HepG2 (cell line): ENCODE measurements around the gene NPC2. TPM values are rescaled to one million over a fixed set of nuclear protein-coding genes. Genes with fewer than 3 reads are reported as not detected.

Source experiments
- DBP ChIP-seq: sonication (generic); formaldehyde crosslinking; IDR thresholded peaks from 2 replicates; pipeline ENCODE4 v1.4.0; 2020; ENCODE audit warnings: missing genetic modification reagents; ENCODE audit errors: not compliant biosample characterization
- DR1 ChIP-seq: sonication (generic); formaldehyde crosslinking; IDR thresholded peaks from 2 replicates; pipeline ENCODE4 v1.8.0; 2021; ENCODE audit warnings: mild to moderate bottlenecking, missing genetic modification reagents, inconsistent platforms
- GMEB2 ChIP-seq: IDR thresholded peaks from 2 replicates; pipeline ENCODE4 v1.6.1; 2016; ENCODE audit warnings: missing biosample characterization, missing genetic modification reagents, low read depth
- HINFP ChIP-seq: sonication (generic); formaldehyde crosslinking; IDR thresholded peaks from 2 replicates; pipeline ENCODE4 v1.4.0; 2020; ENCODE audit warnings: low read depth, mild to moderate bottlenecking, missing genetic modification reagents
- IRF2 ChIP-seq: IDR thresholded peaks from 2 replicates; pipeline ENCODE4 v1.6.1; 2018; ENCODE audit warnings: missing genetic modification reagents, missing compliant biosample characterization
- KDM3A ChIP-seq: IDR thresholded peaks from 2 replicates; pipeline ENCODE4 v1.6.1; 2018; ENCODE audit warnings: low read depth, missing compliant biosample characterization
- KDM4B ChIP-seq: sonication (generic); formaldehyde crosslinking; IDR thresholded peaks from 2 replicates; pipeline ENCODE4 v1.4.0; 2020; ENCODE audit warnings: missing genetic modification reagents
- MAFK ChIP-seq, 2 experiments: IDR thresholded peaks in 1 of 2; conservative IDR thresholded peaks in 1 of 2; 2 replicates each; pipeline ENCODE4 v1.6.1; 2011; ENCODE audit warnings: improper control_type of control experiment in 2 of 2, low read length in 2 of 2
- PAXIP1 ChIP-seq: sonication (generic); formaldehyde crosslinking; conservative IDR thresholded peaks from 2 replicates; pipeline ENCODE4 v1.4.0; 2020; ENCODE audit warnings: mild to moderate bottlenecking, missing genetic modification reagents, moderate library complexity
- POLR2AphosphoS5 ChIP-seq: IDR thresholded peaks from 2 replicates; pipeline ENCODE4 v1.6.1; 2012; ENCODE audit warnings: low read depth, low read length
- RFX5 ChIP-seq: IDR thresholded peaks from 2 replicates; pipeline ENCODE4 v1.6.1; 2011; ENCODE audit warnings: low read depth, low read length, improper control_type of control experiment
- RORA ChIP-seq: sonication (generic); formaldehyde crosslinking; IDR thresholded peaks from 2 replicates; pipeline ENCODE4 v1.5.0; 2020; ENCODE audit warnings: mild to moderate bottlenecking, missing genetic modification reagents, moderate library complexity
- SKIL ChIP-seq: sonication (generic); formaldehyde crosslinking; IDR thresholded peaks from 2 replicates; pipeline ENCODE4 v1.8.0; 2022; ENCODE audit warnings: missing genetic modification reagents, mild to moderate bottlenecking, moderate library complexity, borderline replicate concordance
- TCF12 ChIP-seq, 2 experiments: fragments of 450-650 bp in 1 of 2; sonication (generic) in 1 of 2; formaldehyde crosslinking in 1 of 2; IDR thresholded peaks; 2 replicates each; pipeline versions ENCODE4 v1.6.1 to v1.8.0; 2017 to 2022; ENCODE audit warnings: antibody characterized with exemption in 1 of 2, mild to moderate bottlenecking in 1 of 2, missing genetic modification reagents in 1 of 2, moderate library complexity in 1 of 2
- ZNF160 ChIP-seq: sonication (generic); formaldehyde crosslinking; IDR thresholded peaks from 2 replicates; pipeline ENCODE4 v1.8.0; 2022; ENCODE audit warnings: mild to moderate bottlenecking, inconsistent platforms, missing genetic modification reagents
- ZNF207 ChIP-seq: fragments of 450-650 bp; IDR thresholded peaks from 2 replicates; pipeline ENCODE4 v1.6.1; 2016; ENCODE audit warnings: antibody characterized with exemption, borderline replicate concordance
- ZNF224 ChIP-seq: sonication (generic); formaldehyde crosslinking; IDR thresholded peaks from 2 replicates; pipeline ENCODE4 v1.5.0; 2020; ENCODE audit warnings: mild to moderate bottlenecking, missing genetic modification reagents
- ZNF354B ChIP-seq: sonication (generic); formaldehyde crosslinking; IDR thresholded peaks from 2 replicates; pipeline ENCODE4 v1.8.0; 2022; ENCODE audit warnings: mild to moderate bottlenecking, missing genetic modification reagents
- ZNF510 ChIP-seq: sonication (generic); formaldehyde crosslinking; IDR thresholded peaks from 2 replicates; pipeline ENCODE4 v1.4.0; 2020; ENCODE audit warnings: low read depth, mild to moderate bottlenecking, missing genetic modification reagents
- ZNF549 ChIP-seq: sonication (generic); formaldehyde crosslinking; IDR thresholded peaks from 2 replicates; pipeline ENCODE4 v1.5.0; 2020; ENCODE audit warnings: missing genetic modification reagents
- ZNF672 ChIP-seq: sonication (generic); formaldehyde crosslinking; IDR thresholded peaks from 2 replicates; pipeline ENCODE4 v1.8.1; 2022; ENCODE audit warnings: missing genetic modification reagents
- polyA plus RNA-seq, 8 experiments: library from polyadenylated mRNA; depleted of rRNA in 3 of 8; stranded (reverse) in 7 of 8; unstranded in 1 of 8; fragments of >200 nt; fragmentation: Illumina TruSeq in 4 of 8; extraction: Trizol in 4 of 8; gene quantifications; 2 replicates each; pipeline versions ENCODE4 v1.2.1 to v1.2.3, GENCODE V29; 2011 to 2016; ENCODE audit warnings: low read depth in 4 of 8, missing spikeins in 1 of 8, mixed read lengths in 1 of 8; ENCODE audit not compliant: insufficient read depth in 1 of 8
- total RNA-seq, 5 experiments: library from RNA; depleted of rRNA; stranded (reverse); fragments of >200 nt; fragmentation: Illumina TruSeq; extraction: Trizol; gene quantifications; 2 replicates each; pipeline ENCODE4 v1.2.3, GENCODE V29; 2016; ENCODE audit warnings: low read depth in 1 of 5

The NPC2 gene
- total and polyA plus RNA-seq, 2 of the 13 experiments (the other 11 are each of a cell fraction or from before 2014, with no cell fraction given) = 132 to 164 TPM

- TF ChIP-seq ZNF224 (CRISPR knock-in tag) = no peak
- TF ChIP-seq ZNF354B = no peak
- TF ChIP-seq ZNF510 (CRISPR knock-in tag) = no peak
- TF ChIP-seq ZNF207 = no peak
- TF ChIP-seq MAFK (conservative IDR thresholded peaks at IDR 0.05 in 1 of 2, IDR thresholded peaks at IDR 0.05 in 1 of 2; ENCODE audit: low read length in 2 of 2) = 0 out of 4 replicates have a peak, but pooled peaks of 1 of the 2 experiments have one; percentile 97
- no peak for TF ChIP-seq HINFP (CRISPR knock-in tag)
- TF ChIP-seq ZNF672 (CRISPR knock-in tag) = no peak
- no peak for TF ChIP-seq IRF2 (CRISPR knock-in tag)
- no peak for TF ChIP-seq DBP (CRISPR knock-in tag)
- peak; percentile 80 for TF ChIP-seq POLR2AphosphoS5
- no peak for TF ChIP-seq RORA
- TF ChIP-seq DR1 (CRISPR knock-in tag) = no peak
- TF ChIP-seq ZNF549 (CRISPR knock-in tag) = no peak
- TF ChIP-seq GMEB2 = no peak
- TF ChIP-seq TCF12 (IDR thresholded peaks at IDR 0.05) = no peak
- TF ChIP-seq TCF12 (CRISPR knock-in tag; IDR thresholded peaks at IDR 0.05) = 0 out of 2 replicates have a peak, but pooled peaks have one; percentile 26
- no peak for TF ChIP-seq KDM3A (CRISPR knock-in tag)
- TF ChIP-seq RFX5 = no peak
- TF ChIP-seq ZNF160 (CRISPR knock-in tag) = no peak
- peak; percentile 58; the same call in 1 of the 2 replicates for TF ChIP-seq PAXIP1 (CRISPR knock-in tag)
- 0 out of 2 replicates have a peak, but pooled peaks have one; percentile 46 for TF ChIP-seq KDM4B (CRISPR knock-in tag)
- no peak for TF ChIP-seq SKIL (CRISPR knock-in tag)
These were observed at the start of gene NPC2 (continued) for GRCh38 chr14:74492776-74493342.
